Endodermal cell (in vitro differentiated cells): ENCODE data around the gene C15orf40. TPM values are rescaled to one million over a fixed set of nuclear protein-coding genes. Genes with fewer than 3 reads are reported as not detected.

ENCODE experiments used
- DNase-seq: peaks from one replicate; pipeline ENCODE4 v3.0.0-alpha.2; 2017
- H3K27ac ChIP-seq: 2 replicates; pipeline ENCODE4 v1.5.1; 2013; ENCODE audit warnings: mild to moderate bottlenecking, low read depth, low read length, moderate library complexity
- H3K27me3 ChIP-seq: 2 replicates; pipeline ENCODE4 v1.6.1; 2013; ENCODE audit warnings: mild to moderate bottlenecking, low read length, moderate library complexity; ENCODE audit not compliant: insufficient read depth, control insufficient read depth, poor library complexity, severe bottlenecking
- H3K36me3 ChIP-seq: 2 replicates; pipeline ENCODE4 v1.7.0; 2013; ENCODE audit warnings: mild to moderate bottlenecking, low read length, moderate library complexity; ENCODE audit not compliant: control insufficient read depth, insufficient read depth
- H3K4me1 ChIP-seq: one replicate; pipeline ENCODE4 v1.7.0; 2013; ENCODE audit warnings: low read length; ENCODE audit not compliant: control insufficient read depth, insufficient read depth
- H3K4me3 ChIP-seq: 2 replicates; pipeline ENCODE4 v1.5.1; 2013; ENCODE audit warnings: mild to moderate bottlenecking, low read length, moderate library complexity
- H3K9ac ChIP-seq: 2 replicates; pipeline ENCODE4 v1.6.1; 2013; ENCODE audit warnings: mild to moderate bottlenecking, low read length, moderate library complexity; ENCODE audit not compliant: poor library complexity, severe bottlenecking; ENCODE audit errors: extremely low read depth
- H3K9me3 ChIP-seq: 2 replicates; pipeline ENCODE4 v1.6.1; 2013; ENCODE audit warnings: mild to moderate bottlenecking, low read length, moderate library complexity; ENCODE audit not compliant: control insufficient read depth
- H3K27ac Mint-ChIP-seq: 2 replicates; pipeline ENCODE4 v1.8.0; 2020; ENCODE audit warnings: mixed read lengths
- H3K27me3 Mint-ChIP-seq: 2 replicates; pipeline ENCODE4 v1.8.0; 2021; ENCODE audit warnings: mild to moderate bottlenecking, mixed read lengths; ENCODE audit not compliant: insufficient read depth
- H3K36me3 Mint-ChIP-seq: 2 replicates; pipeline ENCODE4 v1.8.0; 2020; ENCODE audit warnings: low read depth, mixed read lengths
- H3K4me1 Mint-ChIP-seq: 2 replicates; pipeline ENCODE4 v1.8.0; 2020; ENCODE audit warnings: mixed read lengths
- H3K4me3 Mint-ChIP-seq: 2 replicates; pipeline ENCODE4 v1.8.0; 2020; ENCODE audit warnings: mild to moderate bottlenecking, moderate library complexity, mixed read lengths
- H3K9me3 Mint-ChIP-seq: 2 replicates; pipeline ENCODE4 v1.8.0; 2020; ENCODE audit warnings: mild to moderate bottlenecking, mixed read lengths
- WGBS, 2 experiments: methylation state at CpG; one replicate each; pipeline versions ENCODE4 v1.1.5 to v1.1.7; 2013; ENCODE audit warnings: missing lambda C conversion rate in 2 of 2, mixed read lengths in 1 of 2; ENCODE audit not compliant: insufficient coverage in 1 of 2, insufficient read length in 1 of 2; 5-methylcytosine and 5-hydroxymethylcytosine counted together
- total RNA-seq, 2 donors: library from RNA; stranded (reverse); fragmentation: NEBNext Ultra II Directional in 1 of 2; extraction: Animal tissue kit (Norgen Biotek cat#: 25700) in 1 of 2; gene quantifications; 2 replicates in 1 of 2; 3 replicates in 1 of 2; pipeline ENCODE4 v1.2.1, GENCODE V29; 2021
- TF ChIP-seq, protein P1 (sequence below): fragments of 200-600 bp; sonication (generic); conservative IDR thresholded peaks from 2 replicates; pipeline ENCODE4 v1.5.0; 2021; ENCODE audit warnings: antibody characterized with exemption, mild to moderate bottlenecking

Gene C15orf40
- total RNA-seq, 2 donors from 2014 or later = 15.5 to 17.7 TPM

DNA sequence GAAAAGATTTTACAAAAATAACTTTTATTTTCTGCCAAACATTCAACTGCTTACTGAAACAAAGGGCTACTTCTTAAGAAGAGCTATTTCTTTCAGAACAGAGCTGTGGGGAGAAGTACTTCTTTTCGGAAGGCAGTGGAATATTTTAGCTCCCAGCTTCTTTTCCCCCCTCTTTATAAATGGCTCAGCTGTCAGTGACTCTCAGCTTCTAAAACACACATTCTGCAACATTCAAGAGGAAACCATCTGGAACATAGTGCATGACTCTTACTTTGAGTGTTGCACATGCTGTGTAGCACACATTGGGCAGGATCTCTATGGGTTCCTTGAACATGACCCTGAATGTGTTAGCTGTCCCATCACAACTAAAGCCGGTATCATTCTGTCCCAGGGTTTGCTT lies 7.0 kb upstream of the C15orf40 start:
- no peaks in the 10 kb centered on the region for H3K4me1 Mint-ChIP-seq
- Histone ChIP-seq H3K9me3 (no peaks in the 10 kb centered on the region), H3K4me3 (no peak overlapping the region), H3K36me3 (peaks cover 58% of the 10 kb centered on the region), H3K27ac (no peak overlapping the region), H3K27me3 (no peaks in the 10 kb centered on the region), H3K4me1 (no peaks in the 10 kb centered on the region), H3K9ac (no peak overlapping the region)
- H3K9me3 Mint-ChIP-seq = no peaks in the 10 kb centered on the region
- no peak for DNase-seq
- no peak overlapping the region for H3K27ac Mint-ChIP-seq
- TF ChIP-seq, protein P1, sequence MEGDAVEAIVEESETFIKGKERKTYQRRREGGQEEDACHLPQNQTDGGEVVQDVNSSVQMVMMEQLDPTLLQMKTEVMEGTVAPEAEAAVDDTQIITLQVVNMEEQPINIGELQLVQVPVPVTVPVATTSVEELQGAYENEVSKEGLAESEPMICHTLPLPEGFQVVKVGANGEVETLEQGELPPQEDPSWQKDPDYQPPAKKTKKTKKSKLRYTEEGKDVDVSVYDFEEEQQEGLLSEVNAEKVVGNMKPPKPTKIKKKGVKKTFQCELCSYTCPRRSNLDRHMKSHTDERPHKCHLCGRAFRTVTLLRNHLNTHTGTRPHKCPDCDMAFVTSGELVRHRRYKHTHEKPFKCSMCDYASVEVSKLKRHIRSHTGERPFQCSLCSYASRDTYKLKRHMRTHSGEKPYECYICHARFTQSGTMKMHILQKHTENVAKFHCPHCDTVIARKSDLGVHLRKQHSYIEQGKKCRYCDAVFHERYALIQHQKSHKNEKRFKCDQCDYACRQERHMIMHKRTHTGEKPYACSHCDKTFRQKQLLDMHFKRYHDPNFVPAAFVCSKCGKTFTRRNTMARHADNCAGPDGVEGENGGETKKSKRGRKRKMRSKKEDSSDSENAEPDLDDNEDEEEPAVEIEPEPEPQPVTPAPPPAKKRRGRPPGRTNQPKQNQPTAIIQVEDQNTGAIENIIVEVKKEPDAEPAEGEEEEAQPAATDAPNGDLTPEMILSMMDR = no peak
- peaks cover 35% of the 10 kb centered on the region for H3K36me3 Mint-ChIP-seq
- H3K27me3 Mint-ChIP-seq = no peaks in the 10 kb centered on the region
- 97% methylated on average over 2 of the region's 2 CpGs; no CpG with 5 or more reads in 1 of the 2 experiments for WGBS, 2 experiments
- H3K4me3 Mint-ChIP-seq = no peak overlapping the region

DNA sequence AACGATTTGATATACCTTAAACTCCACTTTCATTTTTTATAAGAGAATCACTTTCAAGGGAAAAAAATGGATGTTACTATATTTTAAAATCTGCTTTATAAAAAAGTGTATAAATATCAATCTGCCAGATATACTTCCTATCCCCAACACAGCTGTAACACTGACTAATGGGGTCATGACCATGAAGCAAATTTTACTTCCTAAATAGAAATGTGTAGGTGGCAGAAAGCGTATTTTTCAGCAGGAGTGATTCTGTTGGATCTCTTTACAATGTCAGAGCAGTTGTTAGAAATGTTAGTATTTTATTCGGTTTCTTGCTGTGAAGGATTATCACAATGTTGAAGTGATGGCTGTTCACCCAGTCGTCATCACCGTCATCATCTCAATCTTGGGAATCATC lies 5.5 kb upstream of the C15orf40 start:
- Histone ChIP-seq H3K27ac (no peak overlapping the region), H3K9me3 (no peaks in the 10 kb centered on the region), H3K27me3 (no peaks in the 10 kb centered on the region), H3K36me3 (peaks cover 53% of the 10 kb centered on the region), H3K4me3 (no peak overlapping the region), H3K4me1 (peaks cover 3% of the 10 kb centered on the region), H3K9ac (no peak overlapping the region)
- TF ChIP-seq, protein P1 = no peak
- peaks cover 6% of the 10 kb centered on the region for H3K4me1 Mint-ChIP-seq
- no peaks in the 10 kb centered on the region for H3K9me3 Mint-ChIP-seq
- no peak overlapping the region for H3K27ac Mint-ChIP-seq
- DNase-seq = no peak
- WGBS, 2 experiments = 93 to 100% methylated on average over 2 to 4 of the region's 5 CpGs
- no peak overlapping the region for H3K4me3 Mint-ChIP-seq
- peaks cover 2% of the 10 kb centered on the region for H3K27me3 Mint-ChIP-seq
- peaks cover 34% of the 10 kb centered on the region for H3K36me3 Mint-ChIP-seq

DNA sequence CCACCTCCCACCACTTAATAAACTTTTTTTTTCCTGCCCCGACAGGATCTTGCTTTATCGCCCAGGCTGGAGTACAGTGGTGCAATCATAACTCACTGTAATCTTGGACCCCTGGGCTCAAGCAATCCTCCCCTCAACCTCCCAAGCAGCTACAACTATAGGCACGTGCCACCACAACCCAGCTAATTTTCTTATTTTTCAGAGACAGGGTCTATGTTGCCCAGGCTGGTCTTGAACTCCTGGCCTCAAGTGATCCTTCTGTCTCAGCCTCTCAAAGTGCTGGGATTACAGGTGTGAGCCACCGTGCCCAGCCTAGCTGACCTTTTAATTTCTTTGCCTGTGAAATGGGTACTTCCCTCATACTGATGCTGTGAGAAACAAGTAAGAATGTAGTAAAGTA lies 3.9 kb upstream of the C15orf40 start:
- Mint-ChIP-seq H3K4me1 (peaks cover 9% of the 10 kb centered on the region), H3K27ac (no peak overlapping the region), H3K9me3 (peaks cover 7% of the 10 kb centered on the region), H3K4me3 (no peak overlapping the region), H3K36me3 (peaks cover 33% of the 10 kb centered on the region), H3K27me3 (peaks cover 2% of the 10 kb centered on the region)
- Histone ChIP-seq H3K9ac (no peak overlapping the region), H3K9me3 (no peaks in the 10 kb centered on the region), H3K4me3 (no peak overlapping the region), H3K36me3 (peaks cover 40% of the 10 kb centered on the region), H3K27me3 (no peaks in the 10 kb centered on the region), H3K4me1 (peaks cover 6% of the 10 kb centered on the region), H3K27ac (no peak overlapping the region)
- TF ChIP-seq, protein P1 = no peak
- DNase-seq = no peak
- 92 to 95% methylated on average over 4 of the region's 4 CpGs for WGBS, 2 experiments
